HG02973 (cell line): ENCODE results near the gene THEM4.
"Not testable (repeated sequence)": the region's sequence is repeated elsewhere in the genome, so short reads cannot be mapped to it uniquely, and the experiment has no call there.

Experiments
- ATAC-seq: cut with Tn5 transposase; IDR thresholded peaks from one replicate; pipeline ENCODE4 v1.9.1; 2021; ENCODE audit warnings: moderate library complexity; ENCODE audit not compliant: unreplicated experiment

The THEM4 gene

DNA sequence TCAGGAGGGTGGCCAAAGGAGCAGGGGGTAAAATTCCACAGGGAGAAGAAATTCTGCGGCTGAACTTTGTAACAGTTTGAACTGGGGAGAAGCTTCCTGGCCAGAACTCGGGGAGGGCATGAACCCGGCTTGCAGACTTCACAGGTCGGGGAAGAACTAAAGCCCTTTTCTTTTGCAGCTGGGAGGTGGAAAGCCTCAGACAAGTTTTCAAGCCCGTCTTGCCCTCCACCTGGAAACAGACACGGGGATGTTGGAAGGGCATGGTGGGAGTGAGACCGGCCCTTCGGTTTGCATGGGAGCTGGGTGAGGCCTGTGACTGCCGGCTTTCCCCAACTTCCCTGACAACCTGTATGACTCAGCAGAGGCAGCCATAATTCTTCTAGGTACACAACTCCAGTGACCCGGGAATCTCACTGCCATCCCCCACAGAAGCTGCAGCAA lies 11.3 kb downstream of the THEM4 start:
- no peak for ATAC-seq

DNA sequence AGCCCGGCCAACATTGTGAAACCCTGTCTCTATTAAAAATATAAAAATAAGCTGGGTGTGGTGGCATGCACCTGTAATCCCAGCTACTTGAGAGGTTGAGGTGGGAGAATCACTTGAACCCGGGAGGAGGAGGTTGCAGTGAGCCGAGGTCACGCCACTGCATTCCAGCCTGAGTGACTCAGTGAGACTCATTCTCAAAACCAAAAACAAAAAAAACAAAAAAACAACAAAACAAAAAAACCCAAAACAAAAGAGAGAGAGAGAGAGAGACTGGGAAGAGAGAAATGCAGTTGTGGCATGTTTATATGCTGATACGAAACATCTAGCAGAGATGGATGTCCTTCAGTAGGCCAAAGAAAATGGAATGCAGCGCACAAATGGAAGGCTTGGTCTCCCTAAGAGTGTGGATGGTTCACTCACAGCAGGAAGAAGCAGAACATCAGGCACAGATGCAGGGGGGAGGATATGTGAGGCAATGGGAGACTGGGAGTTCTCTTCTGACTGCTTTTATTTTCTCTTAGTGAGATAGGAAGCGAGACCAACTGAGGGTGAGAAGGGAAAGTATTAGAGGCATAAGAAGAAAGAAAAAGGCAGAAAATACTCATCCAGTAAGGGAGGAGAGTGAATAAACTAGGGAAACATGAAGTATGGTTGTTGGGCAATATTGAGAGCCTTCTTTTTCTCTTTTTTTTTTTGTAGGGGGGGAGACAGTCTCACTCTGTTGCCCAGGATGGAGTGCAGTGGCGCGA lies 16.0 kb downstream of the THEM4 start:
- ATAC-seq = no peak

DNA sequence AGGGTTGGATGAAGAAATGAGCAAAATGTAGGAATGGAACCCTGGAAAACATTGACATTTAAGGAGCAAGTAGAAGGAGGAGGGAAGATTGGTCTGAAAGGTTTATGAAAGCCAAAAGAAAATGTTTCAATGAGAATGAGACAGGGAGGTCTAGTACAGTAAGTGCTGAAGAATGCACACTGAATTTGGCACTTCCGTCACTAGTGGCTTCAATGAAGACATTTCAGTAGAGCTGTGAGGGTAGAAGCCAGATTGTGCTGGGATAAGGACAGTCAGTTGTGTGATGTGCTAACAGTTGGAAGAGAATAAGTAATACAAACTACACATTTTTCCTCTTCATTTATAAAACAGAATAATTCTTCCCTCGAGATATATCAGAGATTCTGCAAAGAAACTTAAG lies 17.1 kb downstream of the THEM4 start:
- no peak for ATAC-seq

DNA sequence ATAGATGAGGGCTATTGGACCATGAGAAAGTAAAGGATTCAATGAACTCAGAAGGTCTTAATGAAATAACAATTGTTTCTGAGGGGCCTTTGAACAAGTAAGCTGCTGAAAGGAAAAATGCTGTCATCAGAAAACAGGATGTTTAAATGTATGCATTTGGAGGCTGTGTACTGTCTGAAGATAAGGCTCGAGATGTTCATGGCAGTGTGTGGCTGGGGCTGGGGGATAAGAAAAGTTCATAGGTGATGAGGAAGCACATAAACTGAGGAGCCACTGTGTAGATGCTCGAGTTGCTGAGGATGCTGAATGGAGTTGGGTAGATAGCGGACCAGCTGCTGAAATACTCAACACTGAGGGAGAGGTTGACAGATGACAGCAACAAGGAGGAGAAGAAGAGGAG lies 17.8 kb downstream of the THEM4 start:
- no peak for ATAC-seq

DNA sequence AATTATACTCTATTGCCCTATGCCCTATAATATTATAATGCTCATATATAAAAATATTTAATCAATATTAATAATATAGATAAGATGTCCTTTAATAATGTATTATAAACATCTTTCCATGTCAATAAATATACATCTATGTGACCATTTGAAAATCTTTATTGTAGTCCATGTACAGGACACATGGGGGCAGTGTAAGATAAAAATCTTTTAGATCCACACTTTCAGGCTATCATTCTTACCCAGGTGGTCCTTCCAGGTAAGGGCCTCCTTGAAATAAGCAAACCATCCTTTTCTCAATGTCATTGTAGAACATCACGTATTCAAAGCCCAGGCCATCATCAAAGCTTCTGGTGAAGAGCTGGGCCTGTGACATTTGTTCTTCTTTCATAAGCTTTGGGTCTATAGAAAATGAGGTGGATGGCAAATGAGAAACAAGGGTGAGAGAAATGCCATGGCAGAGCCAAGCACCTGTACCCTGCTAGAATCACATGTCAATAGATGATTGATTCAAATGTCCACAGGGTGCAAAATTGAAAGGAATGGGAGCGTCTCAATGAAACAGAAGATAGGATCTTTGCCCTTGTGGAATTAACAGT lies 20.2 kb downstream of the THEM4 start:
- no peak for ATAC-seq

DNA sequence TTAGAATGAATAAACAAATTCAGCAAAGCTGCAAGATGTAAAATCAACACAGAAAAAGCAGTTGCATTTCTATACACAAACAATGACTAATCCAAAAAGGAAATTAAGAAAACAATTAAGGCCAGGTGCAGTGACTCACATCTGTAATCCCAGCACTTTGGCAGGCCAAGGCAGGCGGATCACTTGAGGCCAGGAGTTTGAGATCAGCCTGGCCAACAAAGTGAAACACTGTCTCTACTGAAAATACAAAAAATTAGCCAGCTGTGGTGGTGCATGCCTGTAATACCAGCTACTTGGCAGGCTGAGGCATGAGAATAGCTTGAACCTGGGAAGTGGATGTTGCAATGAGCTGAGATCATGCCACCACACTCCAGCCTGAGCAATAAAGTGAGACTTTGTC lies 22.3 kb downstream of the THEM4 start:
- no peak for ATAC-seq

DNA sequence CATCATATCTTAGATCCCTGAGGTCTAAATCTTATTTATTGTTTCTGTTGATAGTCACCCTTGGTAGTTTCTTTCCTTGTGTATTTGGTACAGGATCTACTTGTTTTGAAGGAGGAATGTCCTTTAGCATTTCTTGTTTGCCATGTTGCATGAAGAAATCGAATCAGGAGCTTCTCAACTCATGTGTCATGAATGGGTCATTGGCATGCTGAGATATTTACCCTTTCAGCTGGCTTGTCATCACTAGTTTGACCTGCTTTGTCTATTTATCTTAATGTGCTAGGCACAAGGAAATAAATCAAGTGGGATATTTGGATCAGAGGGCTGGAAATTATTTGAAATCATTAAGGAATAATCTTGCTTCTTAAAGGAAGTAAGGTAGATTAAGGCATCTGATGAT lies 23.8 kb downstream of the THEM4 start:
- ATAC-seq = no peak

DNA sequence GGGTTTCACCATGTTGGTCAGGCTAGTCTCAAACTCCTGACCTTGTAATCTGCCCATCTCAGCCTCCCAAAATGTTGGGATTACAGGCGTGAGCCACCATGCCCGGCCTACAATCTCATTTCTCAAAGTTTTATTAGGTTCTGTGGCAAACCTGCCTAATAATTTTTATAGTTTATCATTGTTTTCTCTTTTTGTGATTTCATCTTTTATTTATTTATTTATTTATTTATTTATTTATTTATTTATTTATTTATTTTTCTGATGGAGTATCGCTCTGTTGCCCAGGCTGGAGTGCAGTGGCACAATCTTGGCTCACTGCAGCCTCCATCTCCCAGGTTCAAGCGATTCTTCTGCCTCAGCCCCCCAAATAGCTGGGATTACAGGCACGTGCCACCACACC lies 24.4 kb downstream of the THEM4 start:
- ATAC-seq = not testable (repeated sequence)

DNA sequence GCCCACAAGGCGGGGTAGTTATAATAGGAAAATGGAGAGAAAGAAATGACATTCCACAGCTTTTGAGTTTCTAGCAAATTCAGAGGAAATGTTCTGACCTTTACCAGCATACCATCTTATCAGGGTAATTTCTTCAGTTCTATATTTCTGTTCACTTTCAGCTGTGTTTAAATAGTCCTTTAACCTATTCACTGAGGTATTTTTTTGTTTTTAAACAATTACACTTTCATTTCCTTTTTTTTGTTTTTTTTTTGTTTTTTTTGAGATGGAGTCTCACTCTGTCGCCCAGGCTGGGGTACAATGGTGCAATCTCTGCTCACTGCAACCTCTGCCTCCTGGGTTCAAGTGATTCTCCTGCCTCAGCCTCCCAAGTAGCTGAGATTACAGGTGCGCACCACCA lies 24.9 kb downstream of the THEM4 start:
- not testable (repeated sequence) for ATAC-seq

DNA sequence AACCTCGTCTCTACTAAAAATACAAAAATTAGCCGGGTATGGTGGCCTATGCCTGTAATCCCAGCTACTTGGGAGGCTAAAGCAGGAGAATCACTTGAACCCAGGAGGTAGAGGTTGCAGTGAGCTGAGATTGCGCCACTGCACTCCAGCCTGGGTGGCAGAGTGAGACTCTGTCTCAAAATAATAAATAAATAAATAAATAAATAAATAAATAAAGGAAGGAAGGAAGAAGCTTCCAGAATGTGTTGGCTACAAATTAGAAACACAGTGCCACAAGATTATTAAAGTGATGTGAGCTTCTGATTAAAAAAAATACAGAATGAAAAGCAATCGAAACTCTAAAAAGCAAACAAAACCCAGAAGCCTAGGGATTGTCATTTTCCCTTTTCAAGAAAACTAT lies 25.4 kb downstream of the THEM4 start:
- not testable (repeated sequence) for ATAC-seq

DNA sequence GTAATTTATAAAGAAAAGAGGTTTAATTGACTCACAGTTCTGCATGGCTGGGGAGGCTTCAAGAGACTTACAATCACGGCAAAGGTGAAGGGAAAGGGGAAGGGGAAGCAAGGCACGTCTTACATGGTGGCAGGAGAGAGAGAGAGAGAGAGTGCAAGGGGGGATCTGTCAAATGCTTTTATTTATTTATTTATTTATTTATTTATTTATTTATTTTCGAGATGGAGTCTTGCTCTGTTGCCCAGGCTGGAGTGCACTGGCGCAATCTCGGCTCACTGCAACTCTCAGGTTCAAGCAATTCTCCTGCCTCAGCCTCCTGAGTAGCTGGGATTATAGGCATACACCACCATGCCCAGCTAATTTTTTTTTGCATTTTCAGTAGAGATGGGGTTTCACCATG lies 26.4 kb downstream of the THEM4 start:
- not testable (repeated sequence) for ATAC-seq

DNA sequence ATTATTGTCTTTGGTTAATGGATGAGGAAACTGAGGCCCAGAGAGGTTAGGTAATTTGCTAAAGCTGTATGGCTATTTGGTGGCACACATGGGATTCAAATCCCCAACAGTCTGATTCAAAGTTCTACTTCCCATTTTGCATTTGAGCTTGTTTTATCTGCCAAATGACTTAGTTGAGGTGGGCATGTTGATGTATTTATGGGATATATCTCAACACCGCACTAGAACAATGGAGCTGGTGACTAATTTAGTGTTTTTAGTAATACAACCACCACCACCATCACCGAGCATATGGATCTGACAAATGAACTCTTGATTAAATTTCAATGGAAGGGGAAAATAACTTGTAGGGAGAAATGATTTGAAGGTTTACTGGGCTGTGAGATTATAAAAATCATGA lies 26.8 kb downstream of the THEM4 start:
- no peak for ATAC-seq

DNA sequence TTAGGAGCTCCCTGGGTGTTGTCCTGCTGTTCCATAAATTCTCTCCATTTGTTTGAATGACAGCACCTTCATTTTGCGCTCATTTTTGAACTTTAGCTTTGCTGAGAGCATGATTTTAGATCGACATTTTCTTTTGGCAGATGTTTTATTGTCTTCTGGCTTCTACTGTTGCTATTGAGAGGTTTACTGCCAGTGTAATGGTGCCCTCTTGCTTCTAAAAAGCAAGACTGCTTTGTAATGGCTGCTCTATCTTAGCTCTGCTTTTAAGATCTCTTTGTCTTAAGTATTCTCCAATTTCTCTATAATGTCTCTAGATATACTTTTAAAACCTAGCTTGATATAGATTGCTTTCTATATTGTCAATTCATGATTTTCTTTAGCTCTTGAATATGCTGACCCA lies 27.8 kb downstream of the THEM4 start:
- no peak for ATAC-seq

DNA sequence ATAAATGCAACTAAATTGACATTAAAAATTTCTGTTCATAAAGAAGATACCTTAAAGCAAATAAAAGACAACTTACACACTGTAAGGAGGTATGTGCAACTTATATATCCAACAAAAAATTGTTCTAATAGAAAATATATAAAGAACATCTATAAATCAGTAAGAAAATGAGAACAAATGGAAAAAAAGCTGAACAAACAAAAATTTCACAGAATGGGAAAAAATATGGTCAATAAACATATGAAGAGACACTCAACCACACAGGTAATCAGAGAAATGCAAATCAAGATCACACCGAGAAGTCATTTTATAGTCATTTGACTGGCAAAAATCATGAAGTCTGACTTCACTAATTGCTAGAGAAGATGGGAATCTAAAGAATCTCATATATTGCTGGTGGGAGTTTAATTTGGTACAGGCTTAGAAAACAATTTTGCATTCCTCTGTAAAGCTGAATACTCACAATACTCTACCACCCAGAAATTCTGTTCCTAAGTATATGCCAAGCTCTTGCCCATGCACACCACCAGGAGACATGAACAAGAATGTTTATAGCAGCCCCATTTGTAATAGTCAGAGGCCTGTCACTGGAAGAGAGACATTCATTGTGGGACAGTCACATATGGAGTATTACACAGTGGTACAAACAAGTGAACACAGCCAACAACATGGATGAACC lies 33.8 kb downstream of the THEM4 start:
- no peak for ATAC-seq

DNA sequence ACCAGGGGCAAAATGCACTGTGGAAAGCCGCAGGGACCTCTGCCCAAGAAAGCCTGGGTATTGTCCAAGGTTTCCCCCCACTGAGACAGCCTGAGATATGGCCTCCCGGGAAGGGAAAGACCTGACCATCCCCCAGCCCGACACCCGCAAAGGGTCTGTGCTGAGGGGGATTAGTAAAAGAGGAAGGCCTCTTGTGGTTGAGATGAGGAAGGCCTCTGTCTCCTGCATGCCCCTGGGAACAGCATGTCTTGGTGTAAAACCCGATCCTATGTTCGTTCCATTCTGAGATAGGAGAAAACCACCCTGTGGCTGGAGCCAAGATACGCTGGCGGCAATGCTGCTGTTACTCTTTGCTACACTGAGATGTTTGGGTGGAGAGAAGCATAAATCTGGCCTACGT lies 36.5 kb downstream of the THEM4 start:
- ATAC-seq = not testable (repeated sequence)

DNA sequence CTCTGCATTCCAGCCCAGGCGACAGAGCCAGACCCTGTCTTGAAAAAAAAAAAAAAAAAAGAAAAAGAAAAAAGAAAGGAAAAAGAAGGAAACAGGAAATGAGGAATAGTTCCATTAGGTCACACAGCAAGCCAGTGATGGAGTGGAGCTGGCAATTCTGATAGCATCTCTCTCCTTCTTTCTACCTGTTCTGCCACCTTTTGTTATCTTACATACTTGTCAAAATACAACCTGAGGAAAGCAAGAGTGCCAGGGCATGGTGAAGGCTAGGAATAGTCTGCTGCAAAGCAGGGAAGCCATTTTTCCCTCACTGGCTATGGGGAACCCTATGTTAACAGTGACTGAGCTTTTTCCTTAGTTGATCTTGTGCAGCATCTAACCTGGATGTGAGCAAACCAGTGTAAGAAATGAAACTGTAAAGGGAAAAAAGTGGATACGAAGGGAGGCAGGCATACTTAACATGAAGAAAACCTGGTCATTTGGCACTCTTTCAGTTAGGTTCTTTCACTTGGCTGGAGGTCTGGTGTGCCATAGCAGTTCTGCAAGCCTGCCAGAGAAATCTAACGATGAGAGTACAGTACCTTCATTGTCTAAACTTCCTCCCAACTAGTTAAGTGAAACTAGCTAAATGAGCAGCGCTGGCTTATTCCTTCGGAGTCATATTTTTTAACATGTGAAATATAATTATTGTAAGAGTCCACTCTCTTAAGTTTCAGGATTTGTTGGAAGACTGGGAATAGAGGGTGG lies 37.9 kb downstream of the THEM4 start:
- no peak for ATAC-seq

DNA sequence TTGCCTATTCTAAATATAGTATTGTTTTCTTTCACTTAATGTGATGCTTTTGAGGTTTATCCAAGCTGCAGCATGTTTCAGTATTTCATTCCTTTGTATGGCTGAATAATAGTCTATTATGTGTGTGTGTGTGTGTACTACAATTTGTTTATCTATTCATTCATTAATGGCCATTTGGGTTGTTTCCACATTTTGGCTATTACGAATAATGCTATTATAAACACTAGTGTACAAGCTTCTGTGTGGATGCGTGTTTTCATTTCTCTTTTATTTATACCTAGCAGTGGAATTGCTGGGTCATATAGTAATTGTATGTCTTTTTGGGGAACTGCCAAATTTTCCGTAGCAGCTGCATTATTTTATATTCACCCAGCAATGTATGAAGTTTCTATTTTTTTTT lies 40.8 kb downstream of the THEM4 start:
- ATAC-seq = no peak

DNA sequence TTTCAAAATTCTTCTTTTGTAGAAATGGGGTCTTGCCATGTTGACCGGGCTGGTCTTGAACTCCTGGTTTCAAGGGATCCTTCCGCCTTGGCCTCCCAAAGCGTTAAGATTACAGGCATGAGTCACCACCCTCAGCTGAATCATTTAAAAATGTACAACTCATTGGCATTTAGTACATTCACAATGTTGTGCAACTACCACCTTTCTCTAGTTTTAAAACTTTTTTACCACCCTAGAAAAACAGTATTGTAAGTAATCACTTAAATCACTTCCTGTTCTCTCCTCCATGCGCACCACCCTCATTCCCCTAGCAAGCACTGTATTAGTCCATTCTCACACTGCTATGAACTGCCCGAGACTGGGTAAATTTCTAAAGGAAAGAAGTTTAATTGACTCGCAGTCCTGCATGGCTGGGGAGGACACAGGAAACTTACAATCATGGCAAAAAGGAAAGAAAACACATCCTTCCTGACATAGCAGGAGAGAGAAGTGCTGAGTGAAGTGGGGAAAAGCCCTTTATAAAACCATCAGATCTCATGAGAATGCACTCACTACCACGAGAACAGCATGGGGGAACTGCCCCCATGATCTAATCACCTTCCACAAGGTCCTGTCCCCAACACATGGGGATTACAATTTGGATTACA lies 41.4 kb downstream of the THEM4 start:
- no peak for ATAC-seq

DNA sequence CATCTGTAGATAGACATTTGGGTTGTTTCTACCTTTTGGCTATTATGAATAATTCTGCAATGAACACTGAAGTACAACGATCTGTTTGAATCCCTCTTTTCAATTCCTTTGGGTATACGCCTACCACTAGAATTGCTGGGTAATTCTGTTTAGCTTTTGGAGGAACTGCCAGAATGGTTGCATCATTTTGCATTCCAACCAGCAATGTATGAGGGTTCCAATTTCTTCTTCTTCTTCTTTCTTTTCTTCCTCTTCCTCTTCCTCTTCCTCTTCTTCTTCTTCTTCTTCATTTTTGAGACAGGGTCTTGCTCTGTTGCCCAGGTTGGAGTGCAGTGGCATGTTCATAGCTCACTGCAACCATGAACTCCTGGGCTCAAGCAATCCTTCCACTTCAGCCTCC lies 42.0 kb downstream of the THEM4 start:
- no peak for ATAC-seq

DNA sequence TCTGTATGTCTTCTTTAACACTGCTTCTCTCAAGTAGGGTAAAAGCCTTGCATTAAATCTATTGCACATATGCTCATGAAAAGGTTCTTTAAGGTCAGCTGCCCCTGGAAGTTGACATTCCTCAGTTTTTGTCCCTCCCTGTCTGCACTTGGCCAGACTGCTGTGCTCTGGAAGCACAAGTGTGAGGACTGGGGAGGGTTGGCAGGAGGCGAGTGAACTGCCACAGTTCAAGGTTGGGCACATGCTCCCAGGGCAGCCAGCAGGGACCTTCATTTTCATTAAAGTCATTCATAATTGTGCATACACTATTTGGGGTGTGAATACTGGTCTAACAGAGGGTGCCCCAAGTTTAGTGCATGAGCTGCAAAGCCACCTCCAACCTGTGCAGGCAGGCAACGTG lies 44.9 kb downstream of the THEM4 start:
- no peak for ATAC-seq

DNA sequence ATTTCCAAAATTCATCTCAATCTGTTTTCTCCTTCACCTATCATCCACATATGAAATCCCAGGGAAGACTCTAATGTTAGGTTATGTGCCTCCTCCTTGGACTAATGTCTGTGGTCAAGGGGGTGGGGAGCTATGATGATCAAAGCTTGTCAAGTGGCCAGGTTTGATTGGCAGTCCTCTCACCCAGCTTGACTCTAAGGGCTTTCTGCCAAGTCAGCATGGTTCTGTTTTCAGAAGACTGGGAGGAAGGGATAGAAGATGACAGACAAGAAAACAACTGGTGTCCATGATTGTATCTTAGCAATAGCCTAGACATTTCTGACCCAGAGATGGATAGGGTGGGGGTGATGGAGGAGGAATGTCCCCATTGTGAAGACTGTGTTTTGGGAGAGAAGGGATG lies 46.7 kb downstream of the THEM4 start:
- ATAC-seq = no peak
